ENCODE measurements around the gene NSMCE1.

DNA sequence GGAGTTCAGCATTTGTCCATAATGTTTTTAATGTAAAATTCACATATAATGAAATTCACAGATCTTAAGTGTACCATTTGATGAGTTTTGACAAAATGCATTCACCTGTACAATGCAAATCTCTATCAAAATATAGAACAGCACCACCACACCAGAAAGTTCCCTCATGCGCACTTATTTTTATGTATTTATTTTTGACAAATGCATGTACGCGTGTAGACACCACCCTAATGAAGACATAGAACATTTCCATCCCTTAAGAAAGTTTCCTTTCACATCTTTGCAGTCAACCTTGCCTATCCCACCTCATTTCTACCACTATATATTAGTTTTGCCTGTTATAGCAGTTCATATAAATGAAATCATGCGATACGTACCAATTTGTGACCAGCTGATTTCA lies 29.6 kb upstream of the NSMCE1 start:
- TF ChIP-seq, protein P1, sequence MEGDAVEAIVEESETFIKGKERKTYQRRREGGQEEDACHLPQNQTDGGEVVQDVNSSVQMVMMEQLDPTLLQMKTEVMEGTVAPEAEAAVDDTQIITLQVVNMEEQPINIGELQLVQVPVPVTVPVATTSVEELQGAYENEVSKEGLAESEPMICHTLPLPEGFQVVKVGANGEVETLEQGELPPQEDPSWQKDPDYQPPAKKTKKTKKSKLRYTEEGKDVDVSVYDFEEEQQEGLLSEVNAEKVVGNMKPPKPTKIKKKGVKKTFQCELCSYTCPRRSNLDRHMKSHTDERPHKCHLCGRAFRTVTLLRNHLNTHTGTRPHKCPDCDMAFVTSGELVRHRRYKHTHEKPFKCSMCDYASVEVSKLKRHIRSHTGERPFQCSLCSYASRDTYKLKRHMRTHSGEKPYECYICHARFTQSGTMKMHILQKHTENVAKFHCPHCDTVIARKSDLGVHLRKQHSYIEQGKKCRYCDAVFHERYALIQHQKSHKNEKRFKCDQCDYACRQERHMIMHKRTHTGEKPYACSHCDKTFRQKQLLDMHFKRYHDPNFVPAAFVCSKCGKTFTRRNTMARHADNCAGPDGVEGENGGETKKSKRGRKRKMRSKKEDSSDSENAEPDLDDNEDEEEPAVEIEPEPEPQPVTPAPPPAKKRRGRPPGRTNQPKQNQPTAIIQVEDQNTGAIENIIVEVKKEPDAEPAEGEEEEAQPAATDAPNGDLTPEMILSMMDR (IDR thresholded peaks at IDR 0.05; ENCODE audit: low read depth, low read length) = no peak
- TF ChIP-seq EZH2phosphoT487 (IDR thresholded peaks at IDR 0.05; ENCODE audit: low read depth) = no peak
